ENCODE measurements around the gene ANKRD13A. TPM values are rescaled to one million over a fixed set of nuclear protein-coding genes. Genes with fewer than 3 reads are reported as not detected.

Gene ANKRD13A
- total and polyA plus RNA-seq, 2 of the 13 experiments (the other 11 are each of a cell fraction or from before 2014, with no cell fraction given): 34.1 to 41.6 TPM

DNA sequence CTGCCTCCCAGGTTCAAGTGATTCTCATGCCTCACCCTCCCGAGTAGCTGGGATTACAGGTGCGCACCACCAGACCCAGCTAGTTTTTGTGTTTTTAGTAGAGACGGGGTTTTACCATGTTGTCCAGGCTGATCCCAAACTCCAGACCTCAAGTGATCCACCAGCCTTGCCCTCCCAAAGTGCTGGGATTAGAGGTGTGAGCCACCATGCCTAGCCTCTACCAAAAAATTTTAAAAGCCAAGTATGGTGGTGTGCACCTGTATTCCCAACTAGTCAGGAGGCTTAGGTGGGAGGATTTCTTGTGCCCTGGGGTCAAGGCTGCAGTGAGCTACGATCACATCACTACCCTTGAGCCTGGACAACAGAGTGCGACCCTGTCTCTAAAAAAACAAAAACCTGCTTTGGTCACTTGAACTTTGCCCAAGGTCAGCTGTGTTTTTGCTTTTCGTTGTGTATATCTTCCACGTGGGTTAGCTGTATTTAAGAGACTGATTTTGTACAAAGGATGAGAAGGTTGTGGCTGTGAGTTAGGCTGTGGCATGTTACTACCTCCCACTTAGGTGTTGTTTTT lies 36.4 kb downstream of the ANKRD13A start (continued):
- TF ChIP-seq HMG20A (CRISPR knock-in tag; IDR thresholded peaks at IDR 0.05; ENCODE audit: borderline replicate concordance): peak; percentile 33; the same call in 1 of the 2 replicates
- no peak for TF ChIP-seq ZNF496 (CRISPR knock-in tag; IDR thresholded peaks at IDR 0.05; ENCODE audit: insufficient replicate concordance)
- TF ChIP-seq ZNF781 (CRISPR knock-in tag; IDR thresholded peaks at IDR 0.05; ENCODE audit: borderline replicate concordance, not compliant biosample characterization): no peak
- TF ChIP-seq PTBP1 (IDR thresholded peaks at IDR 0.05; ENCODE audit: low read depth, low read length, poor library complexity, severe bottlenecking): no peak
- TF ChIP-seq, protein P1, sequence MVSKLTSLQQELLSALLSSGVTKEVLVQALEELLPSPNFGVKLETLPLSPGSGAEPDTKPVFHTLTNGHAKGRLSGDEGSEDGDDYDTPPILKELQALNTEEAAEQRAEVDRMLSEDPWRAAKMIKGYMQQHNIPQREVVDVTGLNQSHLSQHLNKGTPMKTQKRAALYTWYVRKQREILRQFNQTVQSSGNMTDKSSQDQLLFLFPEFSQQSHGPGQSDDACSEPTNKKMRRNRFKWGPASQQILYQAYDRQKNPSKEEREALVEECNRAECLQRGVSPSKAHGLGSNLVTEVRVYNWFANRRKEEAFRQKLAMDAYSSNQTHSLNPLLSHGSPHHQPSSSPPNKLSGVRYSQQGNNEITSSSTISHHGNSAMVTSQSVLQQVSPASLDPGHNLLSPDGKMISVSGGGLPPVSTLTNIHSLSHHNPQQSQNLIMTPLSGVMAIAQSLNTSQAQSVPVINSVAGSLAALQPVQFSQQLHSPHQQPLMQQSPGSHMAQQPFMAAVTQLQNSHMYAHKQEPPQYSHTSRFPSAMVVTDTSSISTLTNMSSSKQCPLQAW (CRISPR knock-in tag; IDR thresholded peaks at IDR 0.05): peak; percentile 80
- TF ChIP-seq DMAP1 (CRISPR knock-in tag; IDR thresholded peaks at IDR 0.05): peak; percentile 40; the same call in 1 of the 2 replicates
- TF ChIP-seq MIXL1 (CRISPR knock-in tag; IDR thresholded peaks at IDR 0.05): peak; percentile 52; the same call in 1 of the 2 replicates
- TF ChIP-seq, protein P2, sequence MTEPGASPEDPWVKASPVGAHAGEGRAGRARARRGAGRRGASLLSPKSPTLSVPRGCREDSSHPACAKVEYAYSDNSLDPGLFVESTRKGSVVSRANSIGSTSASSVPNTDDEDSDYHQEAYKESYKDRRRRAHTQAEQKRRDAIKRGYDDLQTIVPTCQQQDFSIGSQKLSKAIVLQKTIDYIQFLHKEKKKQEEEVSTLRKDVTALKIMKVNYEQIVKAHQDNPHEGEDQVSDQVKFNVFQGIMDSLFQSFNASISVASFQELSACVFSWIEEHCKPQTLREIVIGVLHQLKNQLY (CRISPR knock-in tag; IDR thresholded peaks at IDR 0.05): 0 out of 2 replicates have a peak, but pooled peaks have one; percentile 61
- peak in 1 of 2 experiments; percentile 71; a peak in 2 of 4 replicates for TF ChIP-seq EP300 (IDR thresholded peaks at IDR 0.05; ENCODE audit: low read depth in 2 of 2, low read length in 2 of 2)
- peak; percentile 30; the same call in 1 of the 2 replicates for TF ChIP-seq EP300 (CRISPR knock-in tag; IDR thresholded peaks at IDR 0.05; ENCODE audit: borderline replicate concordance)
- TF ChIP-seq, protein P3, sequence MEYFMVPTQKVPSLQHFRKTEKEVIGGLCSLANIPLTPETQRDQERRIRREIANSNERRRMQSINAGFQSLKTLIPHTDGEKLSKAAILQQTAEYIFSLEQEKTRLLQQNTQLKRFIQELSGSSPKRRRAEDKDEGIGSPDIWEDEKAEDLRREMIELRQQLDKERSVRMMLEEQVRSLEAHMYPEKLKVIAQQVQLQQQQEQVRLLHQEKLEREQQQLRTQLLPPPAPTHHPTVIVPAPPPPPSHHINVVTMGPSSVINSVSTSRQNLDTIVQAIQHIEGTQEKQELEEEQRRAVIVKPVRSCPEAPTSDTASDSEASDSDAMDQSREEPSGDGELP (IDR thresholded peaks at IDR 0.05; ENCODE audit: borderline replicate concordance, low read depth): peak; percentile 61; the same call in 1 of the 2 replicates
- TF ChIP-seq KLF13 (CRISPR knock-in tag; IDR thresholded peaks at IDR 0.05): no peak
- no peak for TF ChIP-seq ATM (IDR thresholded peaks at IDR 0.05; ENCODE audit: borderline replicate concordance)
- no peak for TF ChIP-seq MAFG (CRISPR knock-in tag; IDR thresholded peaks at IDR 0.05)
- TF ChIP-seq TARDBP (CRISPR knock-in tag; IDR thresholded peaks at IDR 0.05): peak; percentile 58; the same call in 1 of the 2 replicates
- TF ChIP-seq ZNF75D (CRISPR knock-in tag; IDR thresholded peaks at IDR 0.05; ENCODE audit: borderline replicate concordance): no peak
- 0 out of 2 replicates have a peak, but pooled peaks have one; percentile 19 for TF ChIP-seq ZBTB7B (CRISPR knock-in tag; IDR thresholded peaks at IDR 0.05)
- TF ChIP-seq, protein P4, sequence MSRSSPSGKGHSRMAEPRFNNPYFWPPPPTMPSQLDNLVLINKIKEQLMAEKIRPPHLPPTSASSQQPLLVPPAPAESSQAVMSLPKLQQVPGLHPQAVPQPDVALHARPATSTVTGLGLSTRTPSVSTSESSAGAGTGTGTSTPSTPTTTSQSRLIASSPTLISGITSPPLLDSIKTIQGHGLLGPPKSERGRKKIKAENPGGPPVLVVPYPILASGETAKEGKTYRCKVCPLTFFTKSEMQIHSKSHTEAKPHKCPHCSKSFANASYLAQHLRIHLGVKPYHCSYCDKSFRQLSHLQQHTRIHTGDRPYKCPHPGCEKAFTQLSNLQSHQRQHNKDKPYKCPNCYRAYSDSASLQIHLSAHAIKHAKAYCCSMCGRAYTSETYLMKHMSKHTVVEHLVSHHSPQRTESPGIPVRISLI (CRISPR knock-in tag; IDR thresholded peaks at IDR 0.05; ENCODE audit: borderline replicate concordance): peak; percentile 85
- peak; percentile 16; the same call in 1 of the 2 replicates for TF ChIP-seq ZNF335 (CRISPR knock-in tag; IDR thresholded peaks at IDR 0.05)
- TF ChIP-seq SMYD3 (CRISPR knock-in tag; IDR thresholded peaks at IDR 0.05): no peak
- 0 out of 2 replicates have a peak, but pooled peaks have one; percentile 26 for TF ChIP-seq YEATS4 (CRISPR knock-in tag; IDR thresholded peaks at IDR 0.05; ENCODE audit: borderline replicate concordance)
- no peak for TF ChIP-seq PHF21A (CRISPR knock-in tag; IDR thresholded peaks at IDR 0.05)
- TF ChIP-seq, protein P5, sequence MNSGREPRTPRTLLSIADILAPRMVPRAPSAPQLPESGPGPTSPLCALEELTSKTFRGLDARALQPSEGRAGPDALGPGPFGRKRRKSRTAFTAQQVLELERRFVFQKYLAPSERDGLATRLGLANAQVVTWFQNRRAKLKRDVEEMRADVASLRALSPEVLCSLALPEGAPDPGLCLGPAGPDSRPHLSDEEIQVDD (CRISPR knock-in tag; IDR thresholded peaks at IDR 0.05; ENCODE audit: borderline replicate concordance): no peak
- peak; percentile 46; the same call in 1 of the 2 replicates for TF ChIP-seq ELF3 (CRISPR knock-in tag; IDR thresholded peaks at IDR 0.05)
- TF ChIP-seq SRSF9 (IDR thresholded peaks at IDR 0.05; ENCODE audit: borderline replicate concordance, insufficient read depth, low read depth, low read length, poor library complexity, severe bottlenecking): no peak

Measured in HepG2 (cell line).